SK-N-MC (cell line): ENCODE data around the gene LARGE1.

Source experiments
- DNase-seq: peaks from one replicate; pipeline ENCODE4 v3.0.0-alpha.2; 2011; ENCODE audit warnings: low read depth, low spot score
- H3K27ac ChIP-seq: fragments of 200-600 bp; sonication (generic); 2 replicates; pipeline ENCODE4 v1.5.1; 2016; ENCODE audit warnings: mixed run types
- H3K36me3 ChIP-seq: fragments of 200-600 bp; sonication (generic); 2 replicates; pipeline ENCODE4 v1.6.1; 2017; ENCODE audit warnings: antibody characterized with exemption, low read length, mixed read lengths; ENCODE audit not compliant: insufficient read depth
- H3K4me3 ChIP-seq: fragments of 200-600 bp; sonication (generic); 2 replicates; pipeline ENCODE4 v1.5.1; 2016
- H3K9ac ChIP-seq: fragments of 200-600 bp; sonication (generic); 2 replicates; pipeline ENCODE4 v1.8.0; 2017; ENCODE audit warnings: mixed run types, mixed read lengths; ENCODE audit not compliant: insufficient read length
- H3K9me3 ChIP-seq: fragments of 200-600 bp; sonication (generic); 2 replicates; pipeline ENCODE4 v1.6.1; 2017; ENCODE audit warnings: low read depth, mild to moderate bottlenecking, antibody characterized with exemption, low read length, moderate library complexity, mixed read lengths
- EZH2 ChIP-seq: fragments of 200-600 bp; sonication (generic); IDR thresholded peaks from one replicate; pipeline ENCODE4 v1.6.1; 2017; ENCODE audit warnings: antibody characterized with exemption
- FOXP2 ChIP-seq: optimal IDR thresholded peaks from 2 replicates; pipeline ENCODE3; 2011; ENCODE audit warnings: mild to moderate bottlenecking, moderate library complexity; ENCODE audit not compliant: insufficient read depth; ENCODE audit errors: extremely low read length, control extremely low read depth
- POLR2AphosphoS5 ChIP-seq: IDR thresholded peaks from 2 replicates; pipeline ENCODE4 v1.6.1; 2012; ENCODE audit warnings: mild to moderate bottlenecking, low read depth, low read length, borderline replicate concordance

LARGE1 gene

DNA sequence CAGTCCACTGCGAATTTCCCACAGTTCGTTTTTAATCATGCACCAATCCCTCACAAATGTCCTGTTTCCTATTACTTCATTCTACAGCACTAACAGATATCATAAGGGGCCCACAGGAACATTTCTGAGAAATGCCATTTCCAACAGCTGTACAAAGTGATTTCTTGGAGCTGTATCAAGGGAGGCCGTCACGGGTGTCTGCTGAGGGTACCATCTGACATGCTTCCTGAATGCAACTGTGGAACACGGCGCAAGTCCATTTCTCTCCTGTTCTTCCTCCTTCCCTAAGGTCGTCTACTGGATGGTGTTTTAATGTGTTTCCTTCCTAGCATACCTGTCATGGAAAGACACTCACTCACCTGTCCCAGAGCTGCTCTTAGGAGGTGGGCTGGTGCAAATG lies 320.7 kb downstream of the LARGE1 start:
- TF ChIP-seq POLR2AphosphoS5 (no peak), EZH2 (no peak), FOXP2 (no peak)
- Histone ChIP-seq H3K4me3 (no peak overlapping the region), H3K27ac (no peak overlapping the region), H3K9me3 (no peaks in the 10 kb centered on the region), H3K36me3 (no peaks in the 10 kb centered on the region), H3K9ac (no peak overlapping the region)
- no peak for DNase-seq

DNA sequence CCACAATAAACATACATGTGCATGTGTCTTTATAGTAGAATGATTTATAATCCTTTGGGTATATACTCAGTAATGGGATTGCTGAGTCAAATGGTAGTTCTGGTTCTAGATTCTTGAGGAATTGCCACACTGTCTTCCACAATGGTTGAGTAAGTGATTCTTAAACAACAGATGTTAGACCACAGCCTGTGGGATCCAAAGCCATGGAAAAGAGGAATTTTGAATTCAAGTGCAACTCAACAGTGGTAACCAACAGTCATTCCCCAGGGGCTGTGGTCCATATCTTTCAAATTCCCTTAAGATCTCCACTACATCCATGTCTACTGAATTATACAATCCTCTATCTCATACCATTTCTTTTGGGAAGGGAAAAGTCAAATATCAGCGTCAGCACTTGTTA lies 321.5 kb downstream of the LARGE1 start:
- no peak for TF ChIP-seq FOXP2
- TF ChIP-seq POLR2AphosphoS5 = no peak
- TF ChIP-seq EZH2 = no peak
- no peaks in the 10 kb centered on the region for H3K36me3 ChIP-seq
- H3K9me3 ChIP-seq = no peaks in the 10 kb centered on the region
- DNase-seq = no peak
- H3K9ac ChIP-seq = no peak overlapping the region
- no peak overlapping the region for H3K27ac ChIP-seq
- H3K4me3 ChIP-seq = no peak overlapping the region

DNA sequence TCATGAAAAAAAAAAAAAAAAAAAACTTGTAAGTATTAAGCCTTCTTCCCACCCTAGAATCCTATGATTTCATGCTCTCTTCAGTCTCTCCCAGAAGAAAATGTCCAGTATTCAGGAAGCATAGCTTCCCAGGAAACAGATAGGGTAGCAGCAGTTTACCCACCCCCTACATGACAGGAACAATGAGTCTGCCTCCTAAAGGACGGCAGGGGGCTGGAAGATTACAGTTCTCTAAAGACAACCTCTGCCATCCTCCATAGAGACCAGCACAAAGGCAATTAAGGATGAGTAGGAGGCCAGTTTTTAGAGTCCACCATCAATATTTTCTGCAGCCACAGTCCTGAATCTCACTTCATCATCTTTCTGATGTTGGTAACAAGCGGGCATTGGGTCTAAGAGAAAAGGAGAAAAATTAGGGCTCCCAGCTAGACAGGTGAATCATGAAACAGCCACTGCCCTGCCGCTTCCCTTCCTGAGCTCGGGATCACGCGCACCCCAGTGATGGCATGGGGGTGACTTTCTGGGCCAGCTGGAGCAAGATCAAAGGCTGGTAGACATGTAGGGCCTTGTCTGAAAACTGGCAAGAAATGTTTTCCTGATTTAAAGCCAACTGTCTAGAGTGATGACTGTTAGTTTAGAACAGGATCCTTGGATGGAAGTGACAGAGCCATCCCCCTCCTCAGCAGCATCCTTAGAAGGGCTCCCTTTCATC lies 322.8 kb downstream of the LARGE1 start:
- H3K9me3 ChIP-seq = no peaks in the 10 kb centered on the region
- H3K9ac ChIP-seq = no peak overlapping the region
- H3K36me3 ChIP-seq = no peaks in the 10 kb centered on the region
- H3K4me3 ChIP-seq = no peak overlapping the region
- H3K27ac ChIP-seq = no peak overlapping the region
- DNase-seq = no peak
- TF ChIP-seq EZH2 (no peak), POLR2AphosphoS5 (no peak)

DNA sequence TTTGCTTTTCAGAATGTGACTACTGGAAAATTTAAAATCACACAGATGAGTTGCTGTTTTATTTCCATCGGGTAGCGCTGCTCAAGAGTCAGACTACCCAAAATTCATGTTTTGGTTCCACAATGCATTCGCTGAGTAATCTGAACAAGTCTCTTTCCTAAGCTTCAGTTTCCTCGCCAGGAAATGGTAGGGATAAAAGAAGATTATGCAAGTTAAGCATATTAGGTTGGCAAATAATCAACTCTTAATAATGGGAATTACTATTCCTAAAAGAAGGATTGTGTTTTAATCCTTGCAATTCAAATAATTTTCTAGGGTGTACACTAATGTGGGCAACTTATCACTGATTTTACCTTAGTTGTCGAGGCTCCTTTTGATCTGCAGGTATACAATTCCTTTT lies 326.5 kb downstream of the LARGE1 start:
- no peak overlapping the region for H3K4me3 ChIP-seq
- H3K27ac ChIP-seq = no peak overlapping the region
- no peak overlapping the region for H3K9ac ChIP-seq
- no peaks in the 10 kb centered on the region for H3K9me3 ChIP-seq
- no peak for TF ChIP-seq FOXP2
- TF ChIP-seq EZH2 = no peak
- TF ChIP-seq POLR2AphosphoS5 = no peak
- H3K36me3 ChIP-seq = no peaks in the 10 kb centered on the region
- no peak for DNase-seq

DNA sequence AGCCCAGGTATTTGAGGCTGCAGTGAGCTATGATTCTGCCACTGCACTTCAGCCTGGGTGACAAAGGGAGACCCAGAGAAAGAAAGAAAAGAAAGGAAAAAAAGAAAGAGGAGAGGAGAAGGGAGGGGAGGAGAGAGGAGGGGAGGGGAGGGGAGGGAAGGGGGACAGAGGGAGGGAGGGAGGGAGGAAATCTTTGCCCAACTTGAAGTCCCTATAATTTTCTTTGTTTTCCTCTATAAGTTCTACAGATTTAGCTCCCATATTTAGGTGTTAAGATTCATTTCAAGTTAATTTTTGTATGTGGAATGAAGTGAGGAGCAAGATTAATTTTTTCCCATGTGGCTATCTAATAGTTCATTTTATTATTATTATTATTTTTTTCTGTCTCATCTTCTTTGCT lies 328.3 kb downstream of the LARGE1 start:
- no peaks in the 10 kb centered on the region for H3K9me3 ChIP-seq
- DNase-seq = no peak
- no peaks in the 10 kb centered on the region for H3K36me3 ChIP-seq
- H3K9ac ChIP-seq = no peak overlapping the region
- no peak for TF ChIP-seq POLR2AphosphoS5
- no peak for TF ChIP-seq EZH2
- TF ChIP-seq FOXP2 = no peak
- H3K4me3 ChIP-seq = no peak overlapping the region
- H3K27ac ChIP-seq = no peak overlapping the region

DNA sequence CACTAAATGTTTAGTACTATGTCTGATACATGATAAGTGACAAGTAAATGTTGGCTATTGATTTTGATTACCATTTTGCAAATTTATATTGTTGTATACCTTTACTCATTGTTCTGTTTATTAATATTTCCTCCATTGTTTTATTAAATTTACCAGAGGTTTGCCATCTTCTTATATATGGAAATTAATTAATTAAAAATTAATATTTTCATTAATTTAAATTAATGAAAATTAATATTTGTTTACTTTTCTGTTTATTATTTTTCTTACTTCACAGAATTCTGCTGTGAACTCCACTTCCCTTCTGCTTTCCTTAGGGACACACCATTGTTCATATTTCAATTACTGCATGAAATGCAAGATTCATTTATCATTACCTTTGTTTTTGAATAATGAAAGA lies 331.0 kb downstream of the LARGE1 start:
- Histone ChIP-seq H3K9me3 (no peaks in the 10 kb centered on the region), H3K36me3 (no peaks in the 10 kb centered on the region), H3K4me3 (no peak overlapping the region), H3K27ac (no peak overlapping the region), H3K9ac (no peak overlapping the region)
- no peak for TF ChIP-seq POLR2AphosphoS5
- TF ChIP-seq EZH2 = no peak
- no peak for TF ChIP-seq FOXP2
- no peak for DNase-seq

DNA sequence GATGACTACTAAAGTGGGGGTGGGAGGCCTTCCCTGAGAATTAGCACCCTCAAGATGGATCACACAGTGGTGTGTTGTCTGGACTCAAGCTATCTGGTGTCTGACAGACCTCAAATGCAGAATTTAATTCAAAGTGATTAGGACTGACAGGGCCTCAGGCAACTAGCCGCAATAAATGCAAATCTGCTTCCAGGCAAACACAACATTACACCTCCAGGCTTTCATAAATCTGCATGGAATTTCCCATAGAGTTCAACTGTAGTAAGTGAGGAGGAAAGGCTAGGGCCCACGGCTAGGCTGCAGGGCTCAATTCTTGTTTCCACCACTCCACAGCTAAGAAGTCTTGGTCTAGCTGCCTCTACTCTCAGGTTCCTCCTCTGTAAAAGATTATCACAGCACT lies 331.4 kb downstream of the LARGE1 start:
- H3K9me3 ChIP-seq = no peaks in the 10 kb centered on the region
- DNase-seq = no peak
- TF ChIP-seq FOXP2 (no peak), POLR2AphosphoS5 (no peak), EZH2 (no peak)

DNA sequence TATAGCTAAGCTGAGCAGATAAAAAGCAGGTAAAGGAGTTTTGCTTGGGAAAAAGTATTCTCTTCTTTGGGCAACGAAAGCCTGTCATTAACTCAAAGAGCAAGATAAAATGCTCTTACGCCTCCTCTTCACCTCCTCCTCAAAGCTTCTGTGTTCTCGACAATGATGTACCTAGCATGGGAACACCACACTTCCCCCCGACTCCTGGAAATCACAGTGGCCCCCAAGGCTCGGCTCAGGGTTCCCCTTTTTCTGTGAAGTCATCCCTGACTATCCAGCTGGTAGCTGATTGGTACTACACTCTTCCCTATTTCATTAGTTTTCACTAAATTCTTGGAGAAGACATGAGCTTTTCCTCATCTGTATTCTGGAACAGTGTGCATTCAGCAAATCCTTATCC lies 336.1 kb downstream of the LARGE1 start:
- Histone ChIP-seq H3K9me3 (no peaks in the 10 kb centered on the region), H3K9ac (no peak overlapping the region), H3K27ac (no peak overlapping the region), H3K4me3 (no peak overlapping the region), H3K36me3 (no peaks in the 10 kb centered on the region)
- TF ChIP-seq EZH2 (no peak), POLR2AphosphoS5 (no peak), FOXP2 (no peak)
- no peak for DNase-seq

More for the DNA sequence above, 331.4 kb downstream of the LARGE1 start:
- Histone ChIP-seq H3K36me3 (no peaks in the 10 kb centered on the region), H3K4me3 (no peak overlapping the region), H3K27ac (no peak overlapping the region), H3K9ac (no peak overlapping the region)

DNA sequence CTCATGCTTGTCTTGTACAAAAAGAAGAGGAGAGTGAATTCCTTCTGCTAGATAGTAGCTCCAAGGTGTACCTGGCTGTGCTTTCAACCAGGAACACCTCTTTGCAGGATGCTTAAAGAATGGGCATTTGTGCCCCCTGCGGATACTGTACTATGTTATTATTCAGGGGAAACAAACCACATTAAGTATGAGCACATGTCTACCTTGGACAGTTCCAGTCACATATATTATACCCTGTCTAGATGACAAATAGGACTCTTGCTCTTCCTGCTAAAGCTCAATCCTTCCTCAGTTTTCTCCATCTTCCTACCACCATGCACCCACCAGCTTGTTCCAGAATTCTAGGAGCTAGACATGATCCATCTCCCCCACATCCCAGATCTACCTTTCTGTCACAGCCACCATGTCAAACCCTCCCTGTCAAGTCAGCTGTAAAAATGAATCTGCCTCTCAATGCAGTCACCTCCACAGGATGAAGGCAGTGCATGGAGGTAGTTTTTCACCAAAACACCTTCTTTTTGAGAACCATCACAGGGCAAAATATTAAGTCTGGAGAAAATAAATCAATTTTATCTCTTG lies 337.4 kb downstream of the LARGE1 start:
- DNase-seq = no peak
- TF ChIP-seq EZH2 (no peak), POLR2AphosphoS5 (no peak), FOXP2 (no peak)

More for the DNA sequence above, 337.4 kb downstream of the LARGE1 start:
- H3K4me3 ChIP-seq = no peak overlapping the region
- H3K27ac ChIP-seq = no peak overlapping the region
- no peaks in the 10 kb centered on the region for H3K36me3 ChIP-seq
- no peaks in the 10 kb centered on the region for H3K9me3 ChIP-seq
- no peak overlapping the region for H3K9ac ChIP-seq
